Suprapubic skin (tissue), 4 donors: ENCODE results near the gene ACBD5. TPM values are rescaled to one million over a fixed set of nuclear protein-coding genes. Genes with fewer than 3 reads are reported as not detected.

Experiments used
- DNase-seq, 2 donors: peaks; one replicate each; pipeline ENCODE4 v3.0.0-alpha.2; 2019; ENCODE audit warnings: low spot score in 2 of 2
- H3K27ac ChIP-seq: fragments of 200-600 bp; sonication (generic); one replicate; pipeline ENCODE4 v1.5.1; 2019
- H3K27me3 ChIP-seq: fragments of 200-600 bp; sonication (generic); one replicate; pipeline ENCODE4 v1.5.1; 2019
- H3K36me3 ChIP-seq: fragments of 200-600 bp; sonication (generic); one replicate; pipeline ENCODE4 v1.5.1; 2019
- H3K4me1 ChIP-seq: fragments of 200-600 bp; sonication (generic); one replicate; pipeline ENCODE4 v1.5.1; 2019
- H3K4me3 ChIP-seq: fragments of 200-600 bp; sonication (generic); one replicate; pipeline ENCODE4 v1.5.1; 2019; ENCODE audit warnings: mild to moderate bottlenecking
- H3K9me3 ChIP-seq: fragments of 200-600 bp; sonication (generic); one replicate; pipeline ENCODE4 v1.5.1; 2019
- EP300 ChIP-seq: sonication (generic); formaldehyde crosslinking; IDR thresholded peaks from one replicate; pipeline ENCODE4 v1.6.1; 2017; ENCODE audit warnings: antibody characterized with exemption
- POLR2A ChIP-seq, 2 donors: fragments of 450-650 bp; IDR thresholded peaks; one replicate each; pipeline ENCODE4 v1.6.1; 2017; ENCODE audit warnings: antibody characterized with exemption in 2 of 2, mild to moderate bottlenecking in 2 of 2, moderate library complexity in 2 of 2
- POLR2AphosphoS5 ChIP-seq, 3 donors: sonication (generic); formaldehyde crosslinking; IDR thresholded peaks; one replicate each; pipeline ENCODE4 v1.6.1; 2017; ENCODE audit warnings: antibody characterized with exemption in 3 of 3
- WGBS: methylation state at CpG from one replicate; pipeline ENCODE4 v1.1.5; 2018; 5-methylcytosine and 5-hydroxymethylcytosine counted together
- total RNA-seq, 4 donors: library from RNA; depleted of rRNA; stranded (reverse); fragments of >200 nt; gene quantifications; one replicate each; pipeline ENCODE4 v1.1.0, GENCODE V29; 2016
- TF ChIP-seq, protein P1 (sequence below), 2 donors: fragments of 200-600 bp in 1 of 2; fragments of 450-650 bp in 1 of 2; sonication (generic) in 1 of 2; IDR thresholded peaks; one replicate each; pipeline ENCODE4 v1.5.1; 2016 to 2019; ENCODE audit warnings: antibody characterized with exemption in 2 of 2, mild to moderate bottlenecking in 1 of 2, moderate library complexity in 1 of 2

ACBD5 gene
- total RNA-seq, 4 donors from 2014 or later = 17.4 to 29.4 (median 18.8) TPM

- H3K27me3 ChIP-seq = no peaks in the 10 kb centered on the region
- H3K9me3 ChIP-seq = no peaks in the 10 kb centered on the region
- 2% methylated on average over 6 of the region's 6 CpGs for WGBS
- peaks cover 6% of the 10 kb centered on the region for H3K36me3 ChIP-seq
- no peak for DNase-seq
- peaks cover 40% of the 10 kb centered on the region for H3K4me1 ChIP-seq
- peak overlapping the region; percentile 85 for H3K4me3 ChIP-seq
- TF ChIP-seq EP300 = no peak
- no peak for TF ChIP-seq POLR2AphosphoS5 (IDR thresholded peaks at IDR 0.05)
- TF ChIP-seq POLR2A (IDR thresholded peaks at IDR 0.05) = no peak
- TF ChIP-seq, protein P1, sequence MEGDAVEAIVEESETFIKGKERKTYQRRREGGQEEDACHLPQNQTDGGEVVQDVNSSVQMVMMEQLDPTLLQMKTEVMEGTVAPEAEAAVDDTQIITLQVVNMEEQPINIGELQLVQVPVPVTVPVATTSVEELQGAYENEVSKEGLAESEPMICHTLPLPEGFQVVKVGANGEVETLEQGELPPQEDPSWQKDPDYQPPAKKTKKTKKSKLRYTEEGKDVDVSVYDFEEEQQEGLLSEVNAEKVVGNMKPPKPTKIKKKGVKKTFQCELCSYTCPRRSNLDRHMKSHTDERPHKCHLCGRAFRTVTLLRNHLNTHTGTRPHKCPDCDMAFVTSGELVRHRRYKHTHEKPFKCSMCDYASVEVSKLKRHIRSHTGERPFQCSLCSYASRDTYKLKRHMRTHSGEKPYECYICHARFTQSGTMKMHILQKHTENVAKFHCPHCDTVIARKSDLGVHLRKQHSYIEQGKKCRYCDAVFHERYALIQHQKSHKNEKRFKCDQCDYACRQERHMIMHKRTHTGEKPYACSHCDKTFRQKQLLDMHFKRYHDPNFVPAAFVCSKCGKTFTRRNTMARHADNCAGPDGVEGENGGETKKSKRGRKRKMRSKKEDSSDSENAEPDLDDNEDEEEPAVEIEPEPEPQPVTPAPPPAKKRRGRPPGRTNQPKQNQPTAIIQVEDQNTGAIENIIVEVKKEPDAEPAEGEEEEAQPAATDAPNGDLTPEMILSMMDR (IDR thresholded peaks at IDR 0.05) = no peak
- peak overlapping the region; percentile 99 for H3K27ac ChIP-seq
Measured at GRCh38 chr10:27153329-27153728, 87.3 kb downstream of the ACBD5 start.

DNA sequence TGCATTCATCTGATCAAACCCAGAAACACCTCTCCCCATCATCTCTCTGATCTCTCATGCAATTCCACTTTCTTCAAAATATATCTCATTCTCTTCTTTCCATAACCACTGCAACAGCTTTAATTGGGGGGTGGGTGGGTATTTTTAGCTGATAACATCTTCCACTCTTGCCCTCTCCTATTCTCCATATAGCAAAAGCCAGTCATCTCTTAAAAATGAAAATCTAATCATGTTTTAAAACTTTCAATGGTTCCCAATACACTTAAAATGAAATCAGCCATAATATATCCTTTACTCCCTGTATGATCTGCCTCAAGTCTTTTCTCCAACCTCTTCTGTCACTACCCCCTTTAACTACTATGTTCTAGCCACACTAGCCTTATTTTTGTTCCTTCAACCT, 87.9 kb downstream of the ACBD5 start:
- peaks cover 11% of the 10 kb centered on the region for H3K36me3 ChIP-seq
- peak overlapping the region; percentile 85 for H3K4me3 ChIP-seq
- DNase-seq = no peak
- no peak overlapping the region for H3K27ac ChIP-seq
- H3K9me3 ChIP-seq = no peaks in the 10 kb centered on the region
- H3K4me1 ChIP-seq = peaks cover 40% of the 10 kb centered on the region
- TF ChIP-seq EP300 = no peak
- no peak for TF ChIP-seq POLR2A (IDR thresholded peaks at IDR 0.05)
- no peak for TF ChIP-seq POLR2AphosphoS5 (IDR thresholded peaks at IDR 0.05)
- H3K27me3 ChIP-seq = no peaks in the 10 kb centered on the region

- Histone ChIP-seq H3K4me1 (peaks cover 19% of the 10 kb centered on the region), H3K36me3 (peaks cover 32% of the 10 kb centered on the region), H3K9me3 (no peaks in the 10 kb centered on the region), H3K27ac (no peak overlapping the region), H3K4me3 (no peak overlapping the region), H3K27me3 (no peaks in the 10 kb centered on the region)
- DNase-seq = no peak
- 81% methylated on average over 1 of the region's 1 CpG for WGBS
- TF ChIP-seq, protein P1 (IDR thresholded peaks at IDR 0.05) = no peak
- TF ChIP-seq EP300 = no peak
- no peak for TF ChIP-seq POLR2AphosphoS5 (IDR thresholded peaks at IDR 0.05)
- TF ChIP-seq POLR2A (IDR thresholded peaks at IDR 0.05) = no peak
Measured at GRCh38 chr10:27150261-27150660, 90.3 kb downstream of the ACBD5 start.

GRCh38 chr10:27147701-27148100, 92.9 kb downstream of the ACBD5 start:
- 74% methylated on average over 5 of the region's 5 CpGs for WGBS
- Histone ChIP-seq H3K4me1 (peaks cover 11% of the 10 kb centered on the region), H3K27ac (no peak overlapping the region), H3K27me3 (no peaks in the 10 kb centered on the region), H3K4me3 (no peak overlapping the region), H3K9me3 (no peaks in the 10 kb centered on the region), H3K36me3 (peaks cover 55% of the 10 kb centered on the region)
- TF ChIP-seq EP300 = no peak
- TF ChIP-seq, protein P1 (IDR thresholded peaks at IDR 0.05) = no peak
- TF ChIP-seq POLR2A (IDR thresholded peaks at IDR 0.05) = no peak
- TF ChIP-seq POLR2AphosphoS5 (IDR thresholded peaks at IDR 0.05) = no peak
- DNase-seq = no peak

DNA sequence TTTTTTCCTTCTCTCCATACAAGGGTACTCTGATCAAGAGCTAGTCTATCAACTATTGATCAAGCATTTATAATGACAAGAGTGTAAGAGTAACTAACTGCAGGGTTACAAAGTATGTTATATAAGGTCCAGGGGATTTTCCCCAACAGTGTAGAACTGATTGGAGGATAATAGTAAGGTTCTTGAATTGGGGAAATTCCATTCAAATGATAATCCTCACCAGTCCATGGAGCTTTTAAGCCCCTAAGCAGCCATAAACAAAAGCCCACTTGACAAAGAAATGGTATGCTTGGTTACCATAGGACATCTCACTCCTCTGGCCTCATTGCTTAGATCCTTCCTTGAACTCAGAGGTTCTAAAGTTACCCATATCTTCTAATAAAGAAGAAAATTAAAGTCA, 94.7 kb downstream of the ACBD5 start:
- Histone ChIP-seq H3K4me1 (no peaks in the 10 kb centered on the region), H3K36me3 (peaks cover 68% of the 10 kb centered on the region), H3K27me3 (no peaks in the 10 kb centered on the region), H3K4me3 (no peak overlapping the region), H3K9me3 (no peaks in the 10 kb centered on the region), H3K27ac (no peak overlapping the region)
- no peak for DNase-seq
- TF ChIP-seq, protein P1 (IDR thresholded peaks at IDR 0.05) = no peak
- TF ChIP-seq POLR2A (IDR thresholded peaks at IDR 0.05) (no peak), POLR2AphosphoS5 (IDR thresholded peaks at IDR 0.05) (no peak), EP300 (no peak)

Other genes with a start within 250 kb of the ACBD5 start
- gene ANKRD26, start 140.3 kb downstream of the ACBD5 start, total RNA-seq = 10 to 100 TPM in 2 of 4 donors, 1 to 10 TPM in 2; 2.8 to 17.1 (median 7.9) TPM
- 10 to 100 TPM; 50.6 to 78.6 (median 56.7) TPM for gene YME1L1, start 86.4 kb downstream of the ACBD5 start, total RNA-seq
- 10 to 100 TPM in 2 of 4 donors, 1 to 10 TPM in 2; 7.2 to 13.0 (median 9.9) TPM for gene MASTL, start 85.4 kb downstream of the ACBD5 start, total RNA-seq